GM10266 (cell line): ENCODE results near the gene STK4.

Source experiments
- DNase-seq: peaks from one replicate; pipeline ENCODE4 v3.0.0; 2012; ENCODE audit errors: extremely low spot score
- TF ChIP-seq, protein P1 (sequence below): IDR thresholded peaks from 2 replicates; pipeline ENCODE4 v1.5.1; 2012; ENCODE audit warnings: mild to moderate bottlenecking, low read depth; ENCODE audit not compliant: control insufficient read depth, insufficient read depth; ENCODE audit errors: missing control alignments

The STK4 gene

DNA sequence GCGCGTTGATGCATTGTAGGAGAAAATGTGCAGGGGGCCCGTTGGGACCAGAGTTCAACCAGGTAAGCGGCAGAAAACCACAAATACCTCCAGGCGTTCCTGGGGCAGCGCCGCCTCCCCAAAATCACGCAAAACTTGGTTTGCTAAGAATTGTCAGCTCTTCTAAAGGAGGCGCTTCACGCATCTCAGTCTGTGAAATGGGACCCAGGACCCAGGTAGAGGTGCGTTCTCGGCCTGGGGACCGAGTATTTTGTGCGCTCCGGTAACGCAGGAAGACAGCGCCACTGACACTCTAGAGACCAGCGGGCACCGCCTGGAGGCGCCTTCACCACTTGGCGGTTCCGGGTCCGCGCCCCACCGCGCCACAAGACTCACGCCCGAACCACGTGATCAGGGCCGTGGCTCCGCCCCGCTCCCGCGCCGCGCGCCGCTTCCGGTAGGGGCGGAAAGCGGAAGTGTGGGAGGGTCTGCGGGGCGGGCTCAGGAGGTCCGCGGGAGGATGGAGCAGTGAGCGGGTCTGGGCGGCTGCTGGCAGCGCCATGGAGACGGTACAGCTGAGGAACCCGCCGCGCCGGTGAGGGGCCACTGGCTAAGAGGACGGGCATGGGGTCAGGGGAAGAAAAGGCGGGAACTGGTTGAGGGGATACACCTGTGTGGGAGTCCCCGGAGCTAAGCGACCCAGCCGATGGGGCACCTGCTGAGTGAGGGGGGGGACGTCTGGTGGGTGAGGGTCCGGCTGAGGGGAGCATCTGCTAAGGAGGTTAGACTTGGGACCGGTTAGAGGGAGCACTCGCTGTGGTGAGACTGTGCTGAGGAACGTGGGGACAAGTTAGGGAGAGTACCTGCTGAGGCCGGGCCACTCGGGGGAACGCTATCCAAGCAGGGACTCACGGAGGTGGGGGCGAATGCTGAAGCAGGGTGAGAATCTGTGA, at the start of gene STK4:
Gene STK4 (plus strand): TSS at position 483 of the 932 bp plus-strand sequence. CDS start 57 bp downstream, at position 540.
- peak; percentile 87 for DNase-seq
- TF ChIP-seq, protein P1, sequence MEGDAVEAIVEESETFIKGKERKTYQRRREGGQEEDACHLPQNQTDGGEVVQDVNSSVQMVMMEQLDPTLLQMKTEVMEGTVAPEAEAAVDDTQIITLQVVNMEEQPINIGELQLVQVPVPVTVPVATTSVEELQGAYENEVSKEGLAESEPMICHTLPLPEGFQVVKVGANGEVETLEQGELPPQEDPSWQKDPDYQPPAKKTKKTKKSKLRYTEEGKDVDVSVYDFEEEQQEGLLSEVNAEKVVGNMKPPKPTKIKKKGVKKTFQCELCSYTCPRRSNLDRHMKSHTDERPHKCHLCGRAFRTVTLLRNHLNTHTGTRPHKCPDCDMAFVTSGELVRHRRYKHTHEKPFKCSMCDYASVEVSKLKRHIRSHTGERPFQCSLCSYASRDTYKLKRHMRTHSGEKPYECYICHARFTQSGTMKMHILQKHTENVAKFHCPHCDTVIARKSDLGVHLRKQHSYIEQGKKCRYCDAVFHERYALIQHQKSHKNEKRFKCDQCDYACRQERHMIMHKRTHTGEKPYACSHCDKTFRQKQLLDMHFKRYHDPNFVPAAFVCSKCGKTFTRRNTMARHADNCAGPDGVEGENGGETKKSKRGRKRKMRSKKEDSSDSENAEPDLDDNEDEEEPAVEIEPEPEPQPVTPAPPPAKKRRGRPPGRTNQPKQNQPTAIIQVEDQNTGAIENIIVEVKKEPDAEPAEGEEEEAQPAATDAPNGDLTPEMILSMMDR, result peak; percentile 70

DNA sequence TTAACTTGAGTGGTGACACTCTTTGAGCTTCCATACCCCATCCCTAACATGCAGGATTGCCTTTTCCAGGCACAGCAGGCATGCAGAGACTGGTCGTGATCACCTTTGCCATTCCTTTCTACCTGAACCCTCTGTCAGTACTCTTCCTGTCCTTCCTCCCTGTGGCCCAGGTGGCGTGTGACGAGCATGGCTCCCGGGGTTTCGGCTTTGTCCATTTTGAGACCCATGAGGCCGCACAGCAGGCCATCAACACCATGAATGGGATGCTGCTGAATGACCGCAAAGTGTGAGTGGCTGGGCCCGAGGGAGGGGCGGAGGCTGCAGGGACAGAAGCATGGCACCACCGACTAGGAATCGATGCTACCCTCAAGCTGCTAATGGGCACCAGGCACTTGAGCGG, 49.7 kb upstream of the STK4 start:
- no peak for DNase-seq

DNA sequence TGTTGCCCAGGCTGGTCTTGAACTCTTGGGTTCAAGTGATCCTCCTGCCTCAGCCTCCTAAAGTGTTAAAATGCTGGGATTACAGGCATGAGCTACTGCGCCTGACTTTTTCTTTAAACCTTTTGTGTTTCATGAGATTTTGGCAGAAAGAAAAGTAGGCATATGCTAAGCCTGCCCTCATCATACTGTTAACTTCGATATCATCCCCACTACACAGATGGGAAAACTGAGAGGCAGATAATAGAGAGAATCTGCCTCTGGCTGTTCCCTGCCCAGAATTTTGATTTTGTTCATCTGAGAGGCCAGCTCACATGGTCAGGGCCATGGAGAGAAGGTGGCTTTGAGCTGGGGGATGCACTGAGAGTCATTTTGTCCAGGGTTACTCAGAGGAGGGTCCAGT, 48.9 kb upstream of the STK4 start:
- DNase-seq, result no peak
- TF ChIP-seq, protein P1, result no peak

More for the DNA sequence above, 49.7 kb upstream of the STK4 start:
- TF ChIP-seq, protein P1, result no peak

DNA sequence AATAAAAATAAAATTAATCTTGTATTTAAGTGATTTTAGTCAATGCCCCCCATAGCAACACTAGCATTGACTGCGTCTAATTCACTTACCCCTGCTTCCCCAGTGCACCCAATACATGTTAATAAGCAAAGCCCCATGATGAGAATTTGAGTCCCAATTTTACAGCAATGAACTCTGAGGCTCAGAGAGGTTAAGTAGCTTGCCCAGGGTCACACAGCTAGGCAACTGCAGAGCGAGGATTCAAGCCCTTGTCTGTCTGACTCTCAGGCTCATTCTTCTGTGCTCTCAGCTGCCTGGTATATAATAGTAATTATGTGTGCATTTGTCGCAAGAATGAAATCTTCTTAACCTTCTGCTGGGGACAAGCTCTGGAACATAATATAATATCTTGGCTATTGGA, 48.0 kb upstream of the STK4 start:
- TF ChIP-seq, protein P1, result no peak
- DNase-seq, result no peak

DNA sequence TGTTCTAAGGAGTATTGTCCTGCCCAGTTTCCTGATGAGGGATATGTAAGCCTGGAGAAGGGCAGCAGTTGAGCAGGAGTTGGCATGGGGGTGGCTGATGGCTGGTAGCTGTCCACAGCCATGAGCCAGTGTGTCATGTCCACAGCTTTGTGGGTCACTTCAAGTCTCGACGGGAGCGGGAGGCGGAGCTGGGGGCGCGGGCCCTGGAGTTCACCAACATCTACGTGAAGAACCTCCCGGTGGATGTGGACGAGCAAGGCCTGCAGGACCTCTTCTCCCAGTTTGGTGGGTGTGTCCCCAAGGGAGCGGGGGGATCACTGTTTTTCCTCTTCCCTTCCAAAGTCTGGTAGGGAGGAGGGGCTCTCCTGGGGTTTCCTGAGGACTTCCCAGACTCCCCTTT, 47.6 kb upstream of the STK4 start:
- no peak for DNase-seq
- TF ChIP-seq, protein P1, result no peak

DNA sequence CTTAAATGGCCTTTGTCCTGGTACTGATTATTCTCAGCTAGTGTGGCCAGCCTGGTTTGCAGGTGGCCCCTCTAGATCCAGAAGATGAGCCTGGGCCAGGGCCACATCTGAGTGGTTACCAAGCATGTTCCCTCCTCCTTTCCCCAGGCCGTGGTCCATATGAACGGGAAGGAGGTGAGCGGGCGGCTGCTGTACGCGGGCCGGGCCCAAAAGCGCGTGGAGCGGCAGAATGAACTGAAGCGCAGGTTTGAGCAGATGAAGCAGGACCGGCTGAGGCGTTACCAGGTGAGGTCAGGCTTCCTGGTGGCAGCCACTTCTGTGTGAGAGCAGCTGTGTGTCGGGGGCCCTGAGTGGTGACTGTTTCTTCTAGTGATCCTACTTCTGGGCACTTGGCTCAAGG, 44.9 kb upstream of the STK4 start:
- TF ChIP-seq, protein P1, result no peak
- DNase-seq, result no peak

DNA sequence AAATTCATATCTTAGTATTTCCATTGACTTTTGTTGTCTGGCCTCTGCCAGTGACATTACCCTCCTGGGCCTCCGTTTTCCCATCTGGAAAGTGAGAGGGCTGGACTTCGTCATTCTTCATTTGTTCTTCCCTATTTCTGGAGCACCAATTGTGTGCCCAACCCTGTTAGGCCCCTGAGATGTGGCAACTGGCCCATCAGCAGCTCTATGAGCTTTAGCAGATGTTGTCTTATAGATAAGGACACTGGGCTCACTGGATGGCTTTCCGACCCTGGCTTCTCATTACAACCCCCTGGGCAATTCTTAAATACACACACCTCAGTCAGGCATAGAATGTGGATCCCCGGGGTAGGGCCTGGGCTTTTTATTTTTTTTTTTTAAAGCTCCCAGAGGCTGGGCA, 41.8 kb upstream of the STK4 start:
- TF ChIP-seq, protein P1, result no peak
- DNase-seq, result no peak
